Tibial nerve (tissue), 4 donors: ENCODE measurements around the gene ANGPTL2. TPM values are rescaled to one million over a fixed set of nuclear protein-coding genes. Genes with fewer than 3 reads are reported as not detected.

Experiments
- DNase-seq, 2 donors: peaks; one replicate each; pipeline ENCODE4 v3.0.0-alpha.2; 2019; ENCODE audit warnings: low spot score in 2 of 2
- H3K27ac ChIP-seq, 4 donors: fragments of 200-600 bp; sonication (generic) in 3 of 4; one replicate each; pipeline ENCODE4 v1.5.1; 2017 to 2019; ENCODE audit warnings: mild to moderate bottlenecking in 1 of 4
- H3K27me3 ChIP-seq, 2 donors: fragments of 200-600 bp; sonication (generic) in 1 of 2; one replicate each; pipeline versions ENCODE4 v1.5.1 to v1.6.0; 2017 to 2019
- H3K36me3 ChIP-seq, 3 donors: fragments of 200-600 bp; sonication (generic); one replicate each; pipeline ENCODE4 v1.5.1; 2018 to 2019
- H3K4me1 ChIP-seq, 4 donors: fragments of 200-600 bp; sonication (generic) in 3 of 4; one replicate each; pipeline ENCODE4 v1.5.1; 2017 to 2019
- H3K4me3 ChIP-seq, 4 donors: fragments of 200-600 bp; sonication (generic) in 3 of 4; one replicate each; pipeline ENCODE4 v1.5.1; 2017 to 2019; ENCODE audit warnings: mild to moderate bottlenecking in 1 of 4, moderate library complexity in 1 of 4
- H3K9me3 ChIP-seq, 4 donors: fragments of 200-600 bp; sonication (generic) in 3 of 4; one replicate each; pipeline ENCODE4 v1.5.1; 2017 to 2019
- EP300 ChIP-seq, 2 donors: sonication (generic); formaldehyde crosslinking; IDR thresholded peaks; one replicate each; pipeline ENCODE4 v1.6.1; 2017; ENCODE audit warnings: antibody characterized with exemption in 2 of 2, mild to moderate bottlenecking in 1 of 2
- POLR2A ChIP-seq, 2 donors: fragments of 450-650 bp; IDR thresholded peaks; one replicate each; pipeline ENCODE4 v1.6.1; 2017; ENCODE audit warnings: antibody characterized with exemption in 2 of 2, mild to moderate bottlenecking in 2 of 2, moderate library complexity in 2 of 2
- WGBS, 2 donors: methylation state at CpG; one replicate each; pipeline ENCODE4 v1.1.5; 2018; 5-methylcytosine and 5-hydroxymethylcytosine counted together
- total RNA-seq, 4 donors: library from RNA; depleted of rRNA; stranded (reverse); fragments of >200 nt; gene quantifications; one replicate each; pipeline ENCODE4 v1.1.0, GENCODE V29; 2016
- TF ChIP-seq, protein P1 (sequence below), 5 experiments: fragments of 200-600 bp in 3 of 5; fragments of 450-650 bp in 2 of 5; sonication (generic) in 3 of 5; IDR thresholded peaks; one replicate each; pipeline ENCODE4 v1.5.1; 2016 to 2019; ENCODE audit warnings: antibody characterized with exemption in 5 of 5, mild to moderate bottlenecking in 3 of 5, moderate library complexity in 2 of 5

Gene ANGPTL2
- total RNA-seq, 4 donors from 2014 or later: 34.5 to 64.1 (median 47.1) TPM

DNA sequence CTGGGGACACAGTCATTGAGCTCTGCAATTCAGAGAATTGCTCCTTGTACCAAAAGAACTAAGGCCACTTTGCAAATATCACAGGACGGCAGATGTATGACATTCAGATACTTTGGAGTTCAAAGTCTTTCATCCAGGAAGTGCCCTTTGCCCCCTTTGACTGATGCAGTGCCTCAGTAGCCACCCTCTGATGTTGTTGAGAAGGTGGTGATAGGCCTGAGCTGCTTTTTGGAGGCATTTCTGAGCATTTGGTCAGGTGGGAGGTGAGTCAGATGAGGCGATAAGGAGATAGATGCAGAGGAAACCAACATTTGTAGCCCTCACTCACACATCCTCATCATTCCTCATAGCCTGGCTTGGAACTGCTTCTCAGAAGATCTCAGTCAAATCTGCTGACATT, 63.4 kb downstream of the ANGPTL2 start:
- no peak overlapping the region for H3K4me3 ChIP-seq

DNA sequence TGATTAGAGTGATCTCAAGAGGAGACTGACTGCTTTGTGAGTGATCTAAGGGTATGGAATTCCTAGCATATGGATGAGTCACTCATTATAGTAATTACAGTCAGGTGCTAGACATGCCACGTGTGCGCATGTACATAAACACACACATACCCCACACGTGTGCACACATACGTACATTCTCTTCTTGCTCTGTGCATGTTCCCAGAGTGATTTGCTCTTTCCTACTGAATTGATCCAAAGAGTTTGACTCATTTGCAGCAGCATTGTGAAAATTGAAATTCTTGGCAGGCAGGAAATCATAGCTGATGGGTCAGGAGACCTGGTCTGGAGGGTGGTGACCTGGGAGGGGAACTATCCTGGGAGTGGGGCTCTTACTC, 63.8 kb downstream of the ANGPTL2 start:
- H3K27me3 ChIP-seq: peaks cover 0 to under 1% of the 10 kb centered on the region in 2 donors
- no peak overlapping the region for H3K4me3 ChIP-seq
- WGBS, 2 donors: 65 to 82% methylated on average over 4 of the region's 4 CpGs
- no peak for DNase-seq
- no peaks in the 10 kb centered on the region for H3K36me3 ChIP-seq
- peak overlapping the region in 2 of 4 donors; percentile 18 to 53 for H3K27ac ChIP-seq
- TF ChIP-seq EP300 (IDR thresholded peaks at IDR 0.05): no peak
- TF ChIP-seq, protein P1, sequence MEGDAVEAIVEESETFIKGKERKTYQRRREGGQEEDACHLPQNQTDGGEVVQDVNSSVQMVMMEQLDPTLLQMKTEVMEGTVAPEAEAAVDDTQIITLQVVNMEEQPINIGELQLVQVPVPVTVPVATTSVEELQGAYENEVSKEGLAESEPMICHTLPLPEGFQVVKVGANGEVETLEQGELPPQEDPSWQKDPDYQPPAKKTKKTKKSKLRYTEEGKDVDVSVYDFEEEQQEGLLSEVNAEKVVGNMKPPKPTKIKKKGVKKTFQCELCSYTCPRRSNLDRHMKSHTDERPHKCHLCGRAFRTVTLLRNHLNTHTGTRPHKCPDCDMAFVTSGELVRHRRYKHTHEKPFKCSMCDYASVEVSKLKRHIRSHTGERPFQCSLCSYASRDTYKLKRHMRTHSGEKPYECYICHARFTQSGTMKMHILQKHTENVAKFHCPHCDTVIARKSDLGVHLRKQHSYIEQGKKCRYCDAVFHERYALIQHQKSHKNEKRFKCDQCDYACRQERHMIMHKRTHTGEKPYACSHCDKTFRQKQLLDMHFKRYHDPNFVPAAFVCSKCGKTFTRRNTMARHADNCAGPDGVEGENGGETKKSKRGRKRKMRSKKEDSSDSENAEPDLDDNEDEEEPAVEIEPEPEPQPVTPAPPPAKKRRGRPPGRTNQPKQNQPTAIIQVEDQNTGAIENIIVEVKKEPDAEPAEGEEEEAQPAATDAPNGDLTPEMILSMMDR (IDR thresholded peaks at IDR 0.05): no peak
- TF ChIP-seq POLR2A (IDR thresholded peaks at IDR 0.05): no peak
- H3K4me1 ChIP-seq: peaks cover 0 to 30% (median 8%) of the 10 kb centered on the region in 4 donors
- no peaks in the 10 kb centered on the region for H3K9me3 ChIP-seq

More for the DNA sequence above, 63.4 kb downstream of the ANGPTL2 start:
- Histone ChIP-seq H3K4me1 (peaks cover 0 to 26% (median 7%) of the 10 kb centered on the region in 4 donors), H3K9me3 (no peaks in the 10 kb centered on the region), H3K27ac (peak overlapping the region in 2 of 4 donors; percentile 16 to 59), H3K27me3 (no peaks in the 10 kb centered on the region), H3K36me3 (no peaks in the 10 kb centered on the region)
- no peak for DNase-seq
- TF ChIP-seq EP300 (IDR thresholded peaks at IDR 0.05) (no peak), POLR2A (IDR thresholded peaks at IDR 0.05) (no peak)
- TF ChIP-seq, protein P1 (IDR thresholded peaks at IDR 0.05): no peak
- 78 to 80% methylated on average over 2 of the region's 2 CpGs for WGBS, 2 donors

DNA sequence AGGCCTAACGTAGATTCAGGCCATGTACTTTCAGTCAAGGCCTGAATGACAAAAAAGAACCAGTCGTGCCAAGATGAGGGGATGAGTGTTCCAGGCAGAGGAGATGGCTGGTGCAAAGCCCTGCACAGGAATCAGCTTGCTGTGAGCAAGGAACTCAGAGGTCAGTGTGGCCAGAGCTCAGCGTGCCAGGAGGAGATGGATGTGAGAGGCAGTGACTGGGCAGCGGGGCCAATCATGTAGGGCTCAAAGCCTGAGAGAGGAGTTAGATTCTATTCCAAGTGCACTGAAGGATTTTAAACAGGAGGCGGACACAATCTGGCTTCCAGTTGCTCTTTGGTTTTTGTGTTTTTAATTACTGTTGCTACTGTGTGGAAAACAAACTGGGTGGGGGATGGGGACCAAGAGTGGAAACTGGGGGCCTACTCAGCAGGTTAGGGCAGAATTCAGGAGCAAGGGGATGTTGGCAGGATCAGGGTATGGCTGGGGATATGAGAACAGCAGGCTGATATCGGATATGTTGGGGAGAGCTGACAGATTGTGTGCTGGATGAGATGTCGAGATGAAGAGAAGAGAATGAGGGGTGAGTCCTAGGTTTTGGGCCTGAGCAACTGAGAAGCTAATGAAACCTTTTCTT, 64.3 kb downstream of the ANGPTL2 start:
- Histone ChIP-seq H3K27ac (peak overlapping the region in 2 of 4 donors; percentile 18 to 53), H3K9me3 (no peaks in the 10 kb centered on the region), H3K27me3 (peaks cover 0 to 3% of the 10 kb centered on the region in 2 donors), H3K36me3 (no peaks in the 10 kb centered on the region), H3K4me1 (peaks cover 0 to 34% (median 10%) of the 10 kb centered on the region in 4 donors), H3K4me3 (no peak overlapping the region)
- 73 to 78% methylated on average over 7 of the region's 7 CpGs for WGBS, 2 donors
- TF ChIP-seq POLR2A (IDR thresholded peaks at IDR 0.05): no peak
- TF ChIP-seq EP300 (IDR thresholded peaks at IDR 0.05): no peak
- TF ChIP-seq, protein P1 (IDR thresholded peaks at IDR 0.05): no peak
- DNase-seq: no peak

DNA sequence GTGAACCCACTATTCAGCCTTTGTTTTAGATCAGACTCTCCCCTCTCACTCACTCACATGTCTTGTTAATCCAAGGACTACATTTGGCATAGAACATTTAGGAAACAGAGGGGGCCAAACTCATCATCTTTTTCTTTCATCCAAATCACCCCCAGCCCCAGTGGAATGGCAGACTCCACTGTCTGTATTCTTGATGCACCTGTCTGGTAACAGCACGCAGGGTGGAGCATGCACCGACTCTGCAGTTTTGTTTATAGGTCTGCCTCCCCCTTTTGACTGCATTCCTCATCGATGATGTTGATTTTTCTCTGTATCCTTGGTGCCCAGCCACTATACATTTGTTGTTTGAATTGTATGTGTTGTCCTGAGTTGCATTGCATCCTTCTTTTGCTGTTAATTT, 66.0 kb downstream of the ANGPTL2 start:
- H3K36me3 ChIP-seq: no peaks in the 10 kb centered on the region
- no peak for DNase-seq
- WGBS, 2 donors: 74 to 84% methylated on average over 3 of the region's 3 CpGs

More for the DNA sequence above, 66.0 kb downstream of the ANGPTL2 start:
- H3K27ac ChIP-seq: no peak overlapping the region
- peaks cover 0 to 3% of the 10 kb centered on the region in 2 donors for H3K27me3 ChIP-seq
- TF ChIP-seq EP300 (IDR thresholded peaks at IDR 0.05) (no peak), POLR2A (IDR thresholded peaks at IDR 0.05) (no peak)
- TF ChIP-seq, protein P1 (IDR thresholded peaks at IDR 0.05): no peak
- no peaks in the 10 kb centered on the region for H3K9me3 ChIP-seq
- no peak overlapping the region for H3K4me3 ChIP-seq
- peaks cover 0 to 36% (median 12%) of the 10 kb centered on the region in 4 donors for H3K4me1 ChIP-seq
